Esophagus muscularis mucosa (tissue), 4 donors: ENCODE measurements around the gene NR2E1. TPM values are rescaled to one million over a fixed set of nuclear protein-coding genes. Genes with fewer than 3 reads are reported as not detected.

Source experiments
- DNase-seq: peaks from one replicate; pipeline ENCODE4 v3.0.0-alpha.2; 2017; ENCODE audit errors: extremely low spot score
- H3K27ac ChIP-seq, 4 donors: fragments of 200-600 bp; sonication (generic); replicated peaks in 1 of 4; 1 replicate in 3 of 4; 2 replicates in 1 of 4; pipeline ENCODE4 v1.5.1; 2016 to 2019; ENCODE audit warnings: mild to moderate bottlenecking in 1 of 4
- H3K27me3 ChIP-seq, 4 donors: fragments of 200-600 bp; sonication (generic); one replicate each; pipeline versions ENCODE4 v1.5.1 to v1.6.0; 2016 to 2019
- H3K36me3 ChIP-seq, 4 donors: fragments of 200-600 bp; sonication (generic); one replicate each; pipeline ENCODE4 v1.5.1; 2016 to 2019
- H3K4me1 ChIP-seq, 4 donors: fragments of 200-600 bp; sonication (generic); one replicate each; pipeline ENCODE4 v1.5.1; 2016 to 2019
- H3K4me3 ChIP-seq, 4 donors: fragments of 200-600 bp; sonication (generic); 1 replicate in 2 of 4; 2 replicates in 2 of 4; pipeline ENCODE4 v1.5.1; 2016 to 2019; ENCODE audit warnings: mild to moderate bottlenecking in 4 of 4, moderate library complexity in 1 of 4
- H3K9me3 ChIP-seq, 4 donors: fragments of 200-600 bp; sonication (generic); 1 replicate in 3 of 4; 2 replicates in 1 of 4; pipeline ENCODE4 v1.5.1; 2016 to 2019
- EP300 ChIP-seq: sonication (generic); formaldehyde crosslinking; IDR thresholded peaks from one replicate; pipeline ENCODE4 v1.6.1; 2017; ENCODE audit warnings: antibody characterized with exemption
- POLR2A ChIP-seq: fragments of 450-650 bp; IDR thresholded peaks from one replicate; pipeline ENCODE4 v1.6.1; 2017; ENCODE audit warnings: antibody characterized with exemption, moderate library complexity, mild to moderate bottlenecking, low read depth
- POLR2AphosphoS5 ChIP-seq, 2 donors: sonication (generic); formaldehyde crosslinking; IDR thresholded peaks; one replicate each; pipeline ENCODE4 v1.6.1; 2017; ENCODE audit warnings: antibody characterized with exemption in 2 of 2
- WGBS: methylation state at CpG from one replicate; pipeline ENCODE4 v1.1.5; 2018; 5-methylcytosine and 5-hydroxymethylcytosine counted together
- intact Hi-C: fragments of 100-400 bp; cut with DNase I; formaldehyde crosslinking; loops from one replicate; pipeline ENCODE4 v1.15.1; 2023
- total RNA-seq, 4 donors: library from RNA; depleted of rRNA; stranded (reverse); fragments of >200 nt; gene quantifications; one replicate each; pipeline versions ENCODE4 v1.1.0 to v1.2.1, GENCODE V29; 2016
- TF ChIP-seq, protein P1 (sequence below), 3 experiments: fragments of 200-600 bp in 2 of 3; fragments of 450-650 bp in 1 of 3; sonication (generic) in 2 of 3; IDR thresholded peaks; one replicate each; pipeline ENCODE4 v1.5.1; 2017 to 2019; ENCODE audit warnings: antibody characterized with exemption in 3 of 3, mild to moderate bottlenecking in 2 of 3, moderate library complexity in 1 of 3

Gene NR2E1
- total RNA-seq, 4 donors from 2014 or later: not detected

GRCh38 chr6:108193131-108193530, 27.3 kb downstream of the NR2E1 start:
- peak; percentile 87 for DNase-seq
- peaks cover 0 to 14% (median 0%) of the 10 kb centered on the region in 4 donors for H3K27me3 ChIP-seq

DNA sequence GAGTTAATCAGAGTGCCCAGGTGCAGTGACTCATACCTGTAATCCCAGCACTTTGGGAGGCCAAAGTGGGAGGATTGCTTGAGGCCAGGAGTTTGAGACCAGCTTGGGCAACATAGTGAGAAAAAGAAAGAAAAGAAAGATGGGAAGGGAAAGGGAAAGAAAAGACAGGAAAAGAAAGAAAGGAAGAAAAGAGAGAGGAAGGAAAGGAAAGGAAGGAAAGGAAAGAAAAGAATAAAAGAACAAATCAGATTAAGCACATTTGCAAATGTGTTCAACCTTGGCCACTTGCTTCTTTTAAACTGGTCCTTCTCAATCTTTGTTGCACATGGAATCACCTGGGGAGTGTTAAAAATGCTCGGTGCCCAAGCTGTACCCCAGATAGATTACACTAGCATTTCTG, 28.0 kb downstream of the NR2E1 start:
- WGBS: 94% methylated on average over 1 of the region's 1 CpG
- no peak overlapping the region for H3K4me3 ChIP-seq
- H3K4me1 ChIP-seq: no peaks in the 10 kb centered on the region
- no peaks in the 10 kb centered on the region for H3K36me3 ChIP-seq
- no peak for DNase-seq
- no peaks in the 10 kb centered on the region for H3K9me3 ChIP-seq
- peaks cover 0 to 14% (median 0%) of the 10 kb centered on the region in 4 donors for H3K27me3 ChIP-seq
- TF ChIP-seq POLR2AphosphoS5 (IDR thresholded peaks at IDR 0.05) (no peak), EP300 (no peak), POLR2A (no peak)
- TF ChIP-seq, protein P1, sequence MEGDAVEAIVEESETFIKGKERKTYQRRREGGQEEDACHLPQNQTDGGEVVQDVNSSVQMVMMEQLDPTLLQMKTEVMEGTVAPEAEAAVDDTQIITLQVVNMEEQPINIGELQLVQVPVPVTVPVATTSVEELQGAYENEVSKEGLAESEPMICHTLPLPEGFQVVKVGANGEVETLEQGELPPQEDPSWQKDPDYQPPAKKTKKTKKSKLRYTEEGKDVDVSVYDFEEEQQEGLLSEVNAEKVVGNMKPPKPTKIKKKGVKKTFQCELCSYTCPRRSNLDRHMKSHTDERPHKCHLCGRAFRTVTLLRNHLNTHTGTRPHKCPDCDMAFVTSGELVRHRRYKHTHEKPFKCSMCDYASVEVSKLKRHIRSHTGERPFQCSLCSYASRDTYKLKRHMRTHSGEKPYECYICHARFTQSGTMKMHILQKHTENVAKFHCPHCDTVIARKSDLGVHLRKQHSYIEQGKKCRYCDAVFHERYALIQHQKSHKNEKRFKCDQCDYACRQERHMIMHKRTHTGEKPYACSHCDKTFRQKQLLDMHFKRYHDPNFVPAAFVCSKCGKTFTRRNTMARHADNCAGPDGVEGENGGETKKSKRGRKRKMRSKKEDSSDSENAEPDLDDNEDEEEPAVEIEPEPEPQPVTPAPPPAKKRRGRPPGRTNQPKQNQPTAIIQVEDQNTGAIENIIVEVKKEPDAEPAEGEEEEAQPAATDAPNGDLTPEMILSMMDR (IDR thresholded peaks at IDR 0.05): no peak
- no peak overlapping the region for H3K27ac ChIP-seq
- intact Hi-C loops: no loop called here

More at GRCh38 chr6:108193131-108193530, 27.3 kb downstream of the NR2E1 start:
- no peak overlapping the region for H3K27ac ChIP-seq
- no peak for TF ChIP-seq POLR2A
- no peak for TF ChIP-seq EP300
- TF ChIP-seq POLR2AphosphoS5 (IDR thresholded peaks at IDR 0.05): no peak
- TF ChIP-seq, protein P1 (IDR thresholded peaks at IDR 0.05): no peak
- 88% methylated on average over 1 of the region's 1 CpG for WGBS
- H3K4me1 ChIP-seq: no peaks in the 10 kb centered on the region
- no peak overlapping the region for H3K4me3 ChIP-seq
- intact Hi-C loops: no loop called here
- no peaks in the 10 kb centered on the region for H3K36me3 ChIP-seq
- H3K9me3 ChIP-seq: no peaks in the 10 kb centered on the region

GRCh38 chr6:108194503-108194902, 28.7 kb downstream of the NR2E1 start:
- Histone ChIP-seq H3K9me3 (no peaks in the 10 kb centered on the region), H3K4me3 (no peak overlapping the region), H3K27ac (no peak overlapping the region), H3K4me1 (no peaks in the 10 kb centered on the region), H3K27me3 (peaks cover 0 to 14% (median 0%) of the 10 kb centered on the region in 4 donors), H3K36me3 (no peaks in the 10 kb centered on the region)
- intact Hi-C loops: no loop called here
- WGBS: 93% methylated on average over 8 of the region's 8 CpGs
- TF ChIP-seq POLR2AphosphoS5 (IDR thresholded peaks at IDR 0.05) (no peak), EP300 (no peak), POLR2A (no peak)
- TF ChIP-seq, protein P1 (IDR thresholded peaks at IDR 0.05): no peak
- DNase-seq: no peak

DNA sequence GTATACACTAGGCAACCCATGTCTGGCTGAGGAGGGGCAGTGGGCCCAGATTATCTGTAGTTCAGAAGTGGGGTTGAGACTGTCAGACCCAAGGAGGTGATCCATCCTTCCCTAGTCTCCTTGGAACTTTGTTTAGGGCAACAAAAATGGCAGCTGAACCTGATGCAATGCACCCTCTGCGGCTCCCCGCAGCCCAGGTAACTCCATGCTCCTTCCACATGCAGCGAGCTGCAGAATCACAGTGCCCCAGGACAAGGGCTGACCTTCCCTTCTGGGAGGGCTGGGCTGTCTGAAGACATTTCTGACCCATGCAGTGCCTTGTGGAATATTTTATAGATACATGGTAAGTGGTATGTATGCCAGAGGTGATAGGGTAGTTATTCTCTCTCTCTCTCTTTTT, 29.4 kb downstream of the NR2E1 start:
- intact Hi-C loops: no loop called here
- WGBS: no CpG with 5 or more reads among the region's 3 CpGs
- peaks cover 0 to 12% (median 0%) of the 10 kb centered on the region in 4 donors for H3K27me3 ChIP-seq
- H3K9me3 ChIP-seq: no peaks in the 10 kb centered on the region
- H3K4me1 ChIP-seq: no peaks in the 10 kb centered on the region
- H3K4me3 ChIP-seq: no peak overlapping the region
- no peak overlapping the region for H3K27ac ChIP-seq
- no peak for DNase-seq
- no peaks in the 10 kb centered on the region for H3K36me3 ChIP-seq
- no peak for TF ChIP-seq EP300
- TF ChIP-seq, protein P1 (IDR thresholded peaks at IDR 0.05): no peak
- TF ChIP-seq POLR2AphosphoS5 (IDR thresholded peaks at IDR 0.05): no peak
- TF ChIP-seq POLR2A: no peak
